SK-N-SH treated with all-trans-retinoic acid at 6 μM for 48 hours (cell line): Measurements from ENCODE around the gene ABCE1.

Experiments used
- ATAC-seq: fragments of 200-7000 bp; cut with Tn5 transposase; 3 replicates; pipeline ENCODE4 v1.9.1; 2020; ENCODE audit warnings: mild to moderate bottlenecking, moderate library complexity
- ARNTL ChIP-seq: fragments of 450-650 bp; formaldehyde crosslinking; IDR thresholded peaks from 2 replicates; pipeline ENCODE4 v1.5.0; 2020; ENCODE audit warnings: low read depth, mild to moderate bottlenecking, moderate library complexity, borderline replicate concordance
- BACH2 ChIP-seq: fragments of 250-450 bp; sonication (Bioruptor Pico); IDR thresholded peaks from 2 replicates; pipeline ENCODE4 v1.9.0; 2021; ENCODE audit warnings: mild to moderate bottlenecking, borderline replicate concordance
- CSDC2 ChIP-seq: fragments of 250-450 bp; sonication (Bioruptor Pico); IDR thresholded peaks from 2 replicates; pipeline ENCODE4 v1.5.0; 2020; ENCODE audit warnings: mild to moderate bottlenecking, moderate library complexity
- CSRNP3 ChIP-seq: fragments of 250-450 bp; sonication (Bioruptor Pico); IDR thresholded peaks from 2 replicates; pipeline ENCODE4 v1.5.1; 2021; ENCODE audit warnings: mild to moderate bottlenecking, moderate library complexity
- GLIS3 ChIP-seq: fragments of 250-450 bp; sonication (Bioruptor Pico); IDR thresholded peaks from 2 replicates; pipeline ENCODE4 v1.5.0; 2020; ENCODE audit warnings: mild to moderate bottlenecking, moderate library complexity
- ISL1 ChIP-seq: fragments of 250-450 bp; sonication (Bioruptor Pico); IDR thresholded peaks from 2 replicates; pipeline ENCODE4 v2.1.2; 2022; ENCODE audit warnings: mild to moderate bottlenecking, moderate library complexity
- OSR1 ChIP-seq: fragments of 250-450 bp; sonication (Bioruptor Pico); IDR thresholded peaks from 2 replicates; pipeline ENCODE4 v1.8.0; 2022; ENCODE audit warnings: moderate library complexity, mild to moderate bottlenecking, inconsistent platforms
- PATZ1 ChIP-seq: fragments of 250-450 bp; sonication (Bioruptor Pico); IDR thresholded peaks from 2 replicates; pipeline ENCODE4 v1.8.0; 2020; ENCODE audit warnings: mild to moderate bottlenecking, moderate library complexity, borderline replicate concordance
- PPARA ChIP-seq: fragments of 250-450 bp; sonication (Bioruptor Pico); IDR thresholded peaks from 2 replicates; pipeline ENCODE4 v1.5.0; 2020; ENCODE audit warnings: mild to moderate bottlenecking, borderline replicate concordance
- TCF4 ChIP-seq: fragments of 250-450 bp; sonication (Bioruptor Pico); IDR thresholded peaks from 2 replicates; pipeline ENCODE4 v1.8.0; 2021; ENCODE audit warnings: mild to moderate bottlenecking, moderate library complexity, borderline replicate concordance
- TOX ChIP-seq: fragments of 250-450 bp; sonication (Bioruptor Pico); IDR thresholded peaks from 2 replicates; pipeline ENCODE4 v1.8.0; 2021; ENCODE audit warnings: mild to moderate bottlenecking, moderate library complexity, borderline replicate concordance
- TSHZ2 ChIP-seq: fragments of 250-450 bp; sonication (Bioruptor Pico); IDR thresholded peaks from 2 replicates; pipeline ENCODE4 v1.5.0; 2020; ENCODE audit warnings: mild to moderate bottlenecking, moderate library complexity
- ZC3H10 ChIP-seq: fragments of 250-450 bp; sonication (Bioruptor Pico); IDR thresholded peaks from 2 replicates; pipeline ENCODE4 v1.5.1; 2021; ENCODE audit warnings: mild to moderate bottlenecking, moderate library complexity
- ZFP3 ChIP-seq: fragments of 250-450 bp; sonication (Bioruptor Pico); IDR thresholded peaks from 2 replicates; pipeline ENCODE4 v1.5.0; 2020; ENCODE audit warnings: mild to moderate bottlenecking, moderate library complexity
- ZFP30 ChIP-seq: fragments of 450-650 bp; formaldehyde crosslinking; IDR thresholded peaks from 2 replicates; pipeline ENCODE4 v1.5.0; 2022; ENCODE audit warnings: mild to moderate bottlenecking, moderate library complexity
- ZNF565 ChIP-seq: fragments of 450-650 bp; formaldehyde crosslinking; conservative IDR thresholded peaks from 2 replicates; pipeline ENCODE4 v1.5.0; 2020; ENCODE audit warnings: low read depth, mild to moderate bottlenecking, moderate library complexity
- ZNF70 ChIP-seq: fragments of 450-650 bp; formaldehyde crosslinking; IDR thresholded peaks from 2 replicates; pipeline ENCODE4 v1.5.0; 2020; ENCODE audit warnings: mild to moderate bottlenecking, moderate library complexity
- ZNF8 ChIP-seq: fragments of 450-650 bp; formaldehyde crosslinking; IDR thresholded peaks from 2 replicates; pipeline ENCODE4 v1.5.0; 2020; ENCODE audit warnings: mild to moderate bottlenecking, moderate library complexity
- TF ChIP-seq, protein P1 (sequence below): fragments of 250-450 bp; sonication (Bioruptor Pico); IDR thresholded peaks from 2 replicates; pipeline ENCODE4 v1.5.1; 2020; ENCODE audit warnings: low read depth, mild to moderate bottlenecking, moderate library complexity
- TF ChIP-seq, protein P2 (sequence below): fragments of 250-450 bp; sonication (Bioruptor Pico); IDR thresholded peaks from 2 replicates; pipeline ENCODE4 v1.8.0; 2021; ENCODE audit warnings: low read depth, mild to moderate bottlenecking, moderate library complexity, borderline replicate concordance

ABCE1 gene

GRCh38 chr4:145102619-145103018 is 4.5 kb downstream of the ABCE1 start:
- ATAC-seq: no peak
- TF ChIP-seq PPARA (CRISPR knock-in tag): no peak

DNA sequence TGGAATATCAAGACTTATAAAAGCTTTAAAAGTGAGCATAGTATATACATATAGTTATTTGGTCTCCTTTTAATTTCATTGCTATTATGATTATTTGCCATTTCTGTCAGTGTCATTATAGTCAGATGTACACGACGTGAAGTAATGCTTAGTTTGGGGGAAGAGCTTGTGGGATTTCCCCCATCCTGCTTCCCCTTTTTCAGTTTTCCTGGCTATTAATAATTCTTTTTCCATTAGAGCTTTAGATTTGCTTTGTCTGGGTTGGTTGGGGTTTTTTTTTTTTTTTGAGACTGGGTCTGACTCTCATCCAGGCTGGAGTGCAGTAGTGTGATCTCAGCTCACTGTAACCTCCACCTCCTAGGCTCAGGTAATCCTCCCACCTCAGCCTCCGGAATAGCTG is 5.4 kb downstream of the ABCE1 start:
- TF ChIP-seq ZNF565 (CRISPR knock-in tag) (no peak), GLIS3 (CRISPR knock-in tag) (no peak), ZFP30 (no peak), TSHZ2 (no peak), ZNF70 (no peak), ARNTL (no peak)
- TF ChIP-seq, protein P1, sequence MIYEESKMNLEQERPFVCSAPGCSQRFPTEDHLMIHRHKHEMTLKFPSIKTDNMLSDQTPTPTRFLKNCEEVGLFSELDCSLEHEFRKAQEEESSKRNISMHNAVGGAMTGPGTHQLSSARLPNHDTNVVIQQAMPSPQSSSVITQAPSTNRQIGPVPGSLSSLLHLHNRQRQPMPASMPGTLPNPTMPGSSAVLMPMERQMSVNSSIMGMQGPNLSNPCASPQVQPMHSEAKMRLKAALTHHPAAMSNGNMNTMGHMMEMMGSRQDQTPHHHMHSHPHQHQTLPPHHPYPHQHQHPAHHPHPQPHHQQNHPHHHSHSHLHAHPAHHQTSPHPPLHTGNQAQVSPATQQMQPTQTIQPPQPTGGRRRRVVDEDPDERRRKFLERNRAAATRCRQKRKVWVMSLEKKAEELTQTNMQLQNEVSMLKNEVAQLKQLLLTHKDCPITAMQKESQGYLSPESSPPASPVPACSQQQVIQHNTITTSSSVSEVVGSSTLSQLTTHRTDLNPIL: no peak
- ATAC-seq: no peak

DNA sequence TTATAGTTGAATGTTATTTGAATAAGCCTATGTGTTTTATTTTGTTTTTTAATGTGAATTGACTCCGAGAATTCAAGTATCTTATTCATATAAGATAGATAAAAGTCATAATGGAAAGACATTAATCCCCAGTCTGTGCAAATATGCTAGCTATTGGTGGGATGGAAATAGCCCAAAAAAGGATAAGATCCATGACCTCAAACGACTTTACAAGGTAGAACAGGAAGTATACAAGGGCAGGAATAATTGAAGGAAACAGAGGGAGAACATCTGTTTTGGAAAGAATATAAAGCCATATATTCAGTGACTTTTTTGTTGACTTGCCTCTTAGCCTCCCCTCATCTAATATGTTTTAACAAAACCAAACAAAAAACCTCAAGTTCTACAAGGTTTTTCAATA is 9.0 kb downstream of the ABCE1 start:
- no peak for ATAC-seq
- TF ChIP-seq ZNF8 (CRISPR knock-in tag): no peak

GRCh38 chr4:145108128-145108527 is 10.0 kb downstream of the ABCE1 start:
- ATAC-seq: no peak
- TF ChIP-seq, protein P2, sequence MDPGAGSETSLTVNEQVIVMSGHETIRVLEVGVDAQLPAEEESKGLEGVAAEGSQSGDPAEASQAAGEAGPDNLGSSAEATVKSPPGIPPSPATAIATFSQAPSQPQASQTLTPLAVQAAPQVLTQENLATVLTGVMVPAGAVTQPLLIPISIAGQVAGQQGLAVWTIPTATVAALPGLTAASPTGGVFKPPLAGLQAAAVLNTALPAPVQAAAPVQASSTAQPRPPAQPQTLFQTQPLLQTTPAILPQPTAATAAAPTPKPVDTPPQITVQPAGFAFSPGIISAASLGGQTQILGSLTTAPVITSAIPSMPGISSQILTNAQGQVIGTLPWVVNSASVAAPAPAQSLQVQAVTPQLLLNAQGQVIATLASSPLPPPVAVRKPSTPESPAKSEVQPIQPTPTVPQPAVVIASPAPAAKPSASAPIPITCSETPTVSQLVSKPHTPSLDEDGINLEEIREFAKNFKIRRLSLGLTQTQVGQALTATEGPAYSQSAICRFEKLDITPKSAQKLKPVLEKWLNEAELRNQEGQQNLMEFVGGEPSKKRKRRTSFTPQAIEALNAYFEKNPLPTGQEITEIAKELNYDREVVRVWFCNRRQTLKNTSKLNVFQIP: no peak
- TF ChIP-seq TSHZ2 (no peak), CSDC2 (CRISPR knock-in tag) (no peak), ISL1 (CRISPR knock-in tag) (no peak), PATZ1 (CRISPR knock-in tag) (no peak), ZFP30 (no peak), TCF4 (CRISPR knock-in tag) (no peak), OSR1 (no peak), PPARA (CRISPR knock-in tag) (no peak), ZFP3 (CRISPR knock-in tag) (no peak), ZNF565 (CRISPR knock-in tag) (no peak), GLIS3 (CRISPR knock-in tag) (no peak), ZC3H10 (no peak), BACH2 (CRISPR knock-in tag) (no peak), ZNF8 (CRISPR knock-in tag) (no peak), CSRNP3 (no peak), ARNTL (no peak), TOX (CRISPR knock-in tag) (no peak)
- TF ChIP-seq, protein P1: no peak
